H1 (cell line): ENCODE results near the gene OR9I1. TPM values are rescaled to one million over a fixed set of nuclear protein-coding genes. Genes with fewer than 3 reads are reported as not detected.
A peak's percentile ranks its signal among the peaks of the same experiment; 100 is the strongest.

Experiments
- CTCF ChIA-PET: fragments of 300-600 bp; sonication (Branson Sonifier 250); formaldehyde crosslinking; loops from one replicate; lab custom pipeline; 2021; ENCODE audit not compliant: partially characterized antibody; lab: Charles Lee
- POLR2A ChIA-PET: fragments of 300-600 bp; sonication (Branson Sonifier 250); formaldehyde crosslinking; loops from one replicate; lab custom pipeline; 2021; ENCODE audit warnings: inconsistent platforms; ENCODE audit not compliant: partially characterized antibody; lab: Charles Lee
- DNase-seq, 2 experiments: peaks; one replicate each; pipeline versions ENCODE4 v3.0.0 to v3.0.0-alpha.2; 2010 to 2022; ENCODE audit warnings: low spot score in 2 of 2, low read depth in 1 of 2, mixed read lengths in 1 of 2
- FAIRE-seq: peaks from 2 replicates; lab custom pipeline; 2011; peaks lifted over from hg19 to GRCh38; lab: Jason Lieb, UNC
- H2AFZ ChIP-seq: 2 replicates; pipeline ENCODE4 v1.8.1; 2012; ENCODE audit warnings: low read length, inconsistent platforms
- H2AK5ac ChIP-seq: 2 replicates; pipeline ENCODE4 v1.6.1; 2013; ENCODE audit warnings: low read depth, low read length
- H2BK120ac ChIP-seq: replicated peaks from 2 replicates; pipeline ENCODE3; 2013; ENCODE audit warnings: low read depth, low read length, inconsistent platforms
- H2BK12ac ChIP-seq: 2 replicates; pipeline ENCODE4 v1.6.1; 2013; ENCODE audit warnings: low read depth, low read length
- H2BK15ac ChIP-seq: 2 replicates; pipeline ENCODE4 v1.6.1; 2013; ENCODE audit warnings: low read length
- H2BK20ac ChIP-seq: 2 replicates; pipeline ENCODE4 v1.6.1; 2013; ENCODE audit warnings: low read length
- H2BK5ac ChIP-seq: 2 replicates; pipeline ENCODE4 v1.6.1; 2013; ENCODE audit warnings: low read depth, low read length
- H3K14ac ChIP-seq: 2 replicates; pipeline ENCODE4 v1.6.1; 2013; ENCODE audit warnings: inconsistent platforms; ENCODE audit not compliant: insufficient read length
- H3K18ac ChIP-seq: 2 replicates; pipeline ENCODE4 v1.6.1; 2013; ENCODE audit warnings: low read length; ENCODE audit errors: extremely low read depth
- H3K23ac ChIP-seq: 2 replicates; pipeline ENCODE4 v1.6.1; 2013; ENCODE audit warnings: inconsistent platforms; ENCODE audit not compliant: insufficient read length
- H3K23me2 ChIP-seq: 2 replicates; pipeline ENCODE4 v1.6.1; 2013; ENCODE audit warnings: low read depth, low read length
- H3K27ac ChIP-seq: 2 replicates; pipeline ENCODE4 v1.6.1; 2011; ENCODE audit warnings: low read depth, low read length, inconsistent platforms
- H3K27me3 ChIP-seq, 4 experiments: replicated peaks in 1 of 4; 1 replicate in 1 of 4; 2 replicates in 3 of 4; pipeline versions ENCODE4 v1.6.1 to v1.8.1; 2011 to 2013; ENCODE audit warnings: low read length in 3 of 4, mild to moderate bottlenecking in 3 of 4, inconsistent platforms in 2 of 4, mixed read lengths in 2 of 4, moderate library complexity in 1 of 4; ENCODE audit not compliant: control insufficient read depth in 3 of 4, insufficient read depth in 3 of 4; ENCODE audit errors: extremely low read depth in 1 of 4
- H3K36me3 ChIP-seq, 4 experiments: 2 replicates each; pipeline versions ENCODE4 v1.6.1 to v1.8.1; 2011 to 2013; ENCODE audit warnings: mild to moderate bottlenecking in 4 of 4, low read length in 3 of 4, moderate library complexity in 2 of 4, control low read depth in 1 of 4, inconsistent platforms in 1 of 4; ENCODE audit not compliant: insufficient read depth in 4 of 4, control insufficient read depth in 2 of 4
- H3K4ac ChIP-seq: replicated peaks from 2 replicates; pipeline ENCODE3; 2013; ENCODE audit warnings: low read length, low read depth, mixed read lengths, inconsistent platforms; ENCODE audit not compliant: insufficient read length
- H3K4me1 ChIP-seq, 4 experiments: replicated peaks in 1 of 4; 1 replicate in 1 of 4; 2 replicates in 3 of 4; pipeline versions ENCODE4 v1.6.1 to v1.8.1; 2011 to 2013; ENCODE audit warnings: low read length in 3 of 4, inconsistent platforms in 2 of 4, mixed read lengths in 1 of 4; ENCODE audit not compliant: insufficient read depth in 4 of 4, control insufficient read depth in 3 of 4
- H3K4me2 ChIP-seq, 2 experiments: 2 replicates each; pipeline versions ENCODE4 v1.6.1 to v1.8.1; 2011 to 2013; ENCODE audit warnings: low read depth in 2 of 2, low read length in 2 of 2, control low read depth in 1 of 2, inconsistent platforms in 1 of 2, mild to moderate bottlenecking in 1 of 2; ENCODE audit not compliant: insufficient read depth in 1 of 2
- H3K4me3 ChIP-seq, 4 experiments: fragments of 200-600, 300-600 bp in 1 of 4; sonication (generic), shearing (Covaris generic), sonication (Bioruptor Twin) in 1 of 4; 2 replicates each; pipeline versions ENCODE4 v1.5.1 to v1.8.1; 2011 to 2016; ENCODE audit warnings: low read length in 4 of 4, low read depth in 3 of 4, control low read depth in 2 of 4, inconsistent platforms in 2 of 4, mild to moderate bottlenecking in 2 of 4, mixed read lengths in 1 of 4, moderate library complexity in 1 of 4; ENCODE audit not compliant: insufficient read depth in 2 of 4; ENCODE audit errors: extremely low read depth in 1 of 4
- H3K56ac ChIP-seq: replicated peaks from 2 replicates; pipeline ENCODE3; 2013; ENCODE audit warnings: low read depth, mild to moderate bottlenecking, mixed read lengths, low read length, inconsistent platforms; ENCODE audit not compliant: insufficient read length
- H3K79me1 ChIP-seq: 2 replicates; pipeline ENCODE4 v1.6.1; 2013; ENCODE audit warnings: low read depth, low read length, control low read depth
- H3K79me2 ChIP-seq, 2 experiments: 2 replicates each; pipeline versions ENCODE4 v1.6.1 to v1.8.1; 2012 to 2013; ENCODE audit warnings: low read length in 2 of 2, mild to moderate bottlenecking in 2 of 2, inconsistent platforms in 1 of 2; ENCODE audit not compliant: insufficient read depth in 2 of 2, control insufficient read depth in 1 of 2
- H3K9ac ChIP-seq, 4 experiments: replicated peaks in 1 of 4; 1 replicate in 1 of 4; 2 replicates in 3 of 4; pipeline versions ENCODE4 v1.6.1 to v1.8.1; 2011 to 2013; ENCODE audit warnings: low read depth in 3 of 4, low read length in 3 of 4, control low read depth in 2 of 4, mild to moderate bottlenecking in 2 of 4, moderate library complexity in 2 of 4, inconsistent platforms in 1 of 4; ENCODE audit errors: extremely low read depth in 1 of 4
- H3K9me3 ChIP-seq, 2 experiments: 2 replicates each; pipeline versions ENCODE4 v1.6.1 to v1.8.1; 2012 to 2013; ENCODE audit warnings: mild to moderate bottlenecking in 2 of 2, moderate library complexity in 2 of 2, control low read depth in 1 of 2, inconsistent platforms in 1 of 2, low read depth in 1 of 2, low read length in 1 of 2, mixed read lengths in 1 of 2; ENCODE audit not compliant: insufficient read depth in 2 of 2
- H4K20me1 ChIP-seq, 2 experiments: replicated peaks in 1 of 2; 2 replicates each; pipeline versions ENCODE3 to v1.8.1; 2011 to 2013; ENCODE audit warnings: inconsistent platforms in 2 of 2, low read length in 2 of 2, mild to moderate bottlenecking in 1 of 2; ENCODE audit not compliant: insufficient read depth in 2 of 2, control insufficient read depth in 1 of 2
- H4K5ac ChIP-seq: 2 replicates; pipeline ENCODE4 v1.6.1; 2013; ENCODE audit warnings: low read length, low read depth, mixed read lengths, inconsistent platforms; ENCODE audit not compliant: insufficient read length
- H4K8ac ChIP-seq: 2 replicates; pipeline ENCODE4 v1.8.0; 2013; ENCODE audit warnings: mild to moderate bottlenecking, moderate library complexity, low read length, inconsistent platforms; ENCODE audit not compliant: insufficient read depth; ENCODE audit errors: extremely low read depth
- H4K91ac ChIP-seq: replicated peaks from 2 replicates; pipeline ENCODE3; 2013; ENCODE audit warnings: low read length, mixed read lengths, inconsistent platforms; ENCODE audit not compliant: insufficient read length
- ATF3 ChIP-seq: IDR thresholded peaks from 2 replicates; pipeline ENCODE4 v1.6.1; 2011; ENCODE audit warnings: low read depth, mild to moderate bottlenecking, low read length; ENCODE audit not compliant: insufficient read depth
- CBX8 ChIP-seq: fragments of 300-800, 300-1000 bp; sonication (generic); IDR thresholded peaks from 2 replicates; pipeline ENCODE4 v1.7.1; 2016; ENCODE audit warnings: low read depth, low read length, borderline replicate concordance
- CHD1 ChIP-seq: IDR thresholded peaks from 2 replicates; pipeline ENCODE4 v1.6.1; 2012; ENCODE audit warnings: low read depth, low read length, improper control_type of control experiment
- CTBP2 ChIP-seq: IDR thresholded peaks from 2 replicates; pipeline ENCODE4 v1.7.0; 2011; ENCODE audit warnings: borderline replicate concordance, mild to moderate bottlenecking, moderate library complexity, mixed read lengths, low read length; ENCODE audit not compliant: insufficient read depth, insufficient read length
- EZH2 ChIP-seq: fragments of 200-600 bp; sonication (generic); IDR thresholded peaks from 2 replicates; pipeline ENCODE4 v1.7.1; 2012; ENCODE audit warnings: low read depth, mild to moderate bottlenecking, moderate library complexity, low read length, inconsistent platforms; ENCODE audit not compliant: severe bottlenecking
- GTF2F1 ChIP-seq: IDR thresholded peaks from 2 replicates; pipeline ENCODE4 v1.6.1; 2012; ENCODE audit warnings: low read depth, low read length, improper control_type of control experiment, borderline replicate concordance
- KDM4A ChIP-seq: IDR thresholded peaks from one replicate; pipeline ENCODE4 v1.7.1; 2012; ENCODE audit warnings: low read depth, mild to moderate bottlenecking, moderate library complexity, low read length, inconsistent platforms; ENCODE audit not compliant: severe bottlenecking
- NANOG ChIP-seq: IDR thresholded peaks from 2 replicates; pipeline ENCODE4 v1.6.1; 2011; ENCODE audit warnings: low read length, low read depth, mild to moderate bottlenecking, inconsistent platforms; ENCODE audit not compliant: insufficient read depth, poor library complexity, severe bottlenecking
- NRF1 ChIP-seq: IDR thresholded peaks from 2 replicates; pipeline ENCODE4 v1.6.1; 2011; ENCODE audit warnings: mild to moderate bottlenecking, low read depth, low read length, improper control_type of control experiment
- RBBP5 ChIP-seq: IDR thresholded peaks from 2 replicates; pipeline ENCODE4 v1.7.1; 2012; ENCODE audit warnings: low read depth, mild to moderate bottlenecking, inconsistent platforms, low read length, moderate library complexity, borderline replicate concordance
- RFX5 ChIP-seq: IDR thresholded peaks from 2 replicates; pipeline ENCODE4 v1.6.1; 2011; ENCODE audit warnings: low read depth, low read length, improper control_type of control experiment, borderline replicate concordance
- SIRT6 ChIP-seq: IDR thresholded peaks from one replicate; pipeline ENCODE4 v1.7.1; 2012; ENCODE audit warnings: low read length, inconsistent platforms
- SP4 ChIP-seq: IDR thresholded peaks from 2 replicates; pipeline ENCODE4 v1.6.1; 2012; ENCODE audit warnings: low read length, inconsistent platforms
- TBP ChIP-seq: IDR thresholded peaks from 2 replicates; pipeline ENCODE4 v1.6.1; 2011; ENCODE audit warnings: low read depth, low read length, improper control_type of control experiment
- WGBS, 2 experiments: shearing (Covaris generic) in 1 of 2; methylation state at CpG; one replicate each; pipeline versions ENCODE4 v1.1.6 to v1.1.7; 2013 to 2015; ENCODE audit warnings: low lambda C conversion rate in 2 of 2, mixed read lengths in 2 of 2, inconsistent platforms in 1 of 2, low coverage in 1 of 2, missing lambda C conversion rate in 1 of 2; ENCODE audit not compliant: insufficient replicate concordance in 2 of 2, insufficient coverage in 1 of 2, insufficient read length in 1 of 2; ENCODE audit errors: extremely low coverage in 1 of 2, missing lambda C conversion rate in 1 of 2; 5-methylcytosine and 5-hydroxymethylcytosine counted together
- polyA plus RNA-seq, 7 experiments: library from polyadenylated mRNA; depleted of rRNA in 3 of 7; stranded (reverse) in 5 of 7; unstranded in 2 of 7; fragments of >200 nt in 5 of 7; fragments of 200-250 nt in 2 of 7; gene quantifications; 1 replicate in 5 of 7; 2 replicates in 1 of 7; 4 replicates in 1 of 7; pipeline versions ENCODE4 v1.2.1 to v1.2.3, GENCODE V29; 2011 to 2013; ENCODE audit warnings: missing spikeins in 2 of 7, mixed read lengths in 2 of 7
- total RNA-seq: library from RNA; stranded (reverse); fragmentation: NEBNext Ultra II Directional; extraction: Animal tissue kit (Norgen Biotek cat#: 25700); gene quantifications from 2 replicates; pipeline ENCODE4 v1.2.1, GENCODE V29; 2021

The OR9I1 gene
- total and polyA plus RNA-seq, 2 of the 8 experiments (the other 6 are each of a cell fraction or from before 2014, with no cell fraction given), result not detected

- H3K23me2 ChIP-seq, result no peaks in the 10 kb centered on the region
- H2AK5ac ChIP-seq, result no peak overlapping the region
- H3K79me1 ChIP-seq, result no peaks in the 10 kb centered on the region
- CTCF ChIA-PET, result interaction anchor here (1.0 kb wide), 1 partner anchor 73 kb away, joined by 3 read pairs; no protein-coding TSS in a partner anchor
- H2BK5ac ChIP-seq, result no peak overlapping the region
- no peak overlapping the region for H4K91ac ChIP-seq
- FAIRE-seq (no peak), DNase-seq (no peak)
- H3K4me1 ChIP-seq, result no peaks in the 10 kb centered on the region
- no peaks in the 10 kb centered on the region for H3K36me3 ChIP-seq
- H2BK120ac ChIP-seq, result no peak overlapping the region
- no peak overlapping the region for H3K23ac ChIP-seq
- H3K27me3 ChIP-seq, result no peaks in the 10 kb centered on the region
- no peak overlapping the region for H2BK12ac ChIP-seq
- no peak overlapping the region for H3K27ac ChIP-seq
- H3K18ac ChIP-seq, result no peak overlapping the region
- H2AFZ ChIP-seq, result peak overlapping the region; percentile 46; the same call in 1 of the 2 replicates
- H4K8ac ChIP-seq, result no peak overlapping the region
- H3K9ac ChIP-seq, result no peak overlapping the region
- POLR2A ChIA-PET, result no interaction called here
- H4K20me1 ChIP-seq, result no peaks in the 10 kb centered on the region
- no peak overlapping the region for H3K4me2 ChIP-seq
- H2BK20ac ChIP-seq, result no peak overlapping the region
- no peak overlapping the region for H2BK15ac ChIP-seq
- H3K14ac ChIP-seq, result no peak overlapping the region
- 91% methylated on average over 1 of the region's 1 CpG; no CpG with 5 or more reads in 1 of the 2 experiments for WGBS, 2 experiments
- no peak overlapping the region for H3K4me3 ChIP-seq
- H3K79me2 ChIP-seq, result no peaks in the 10 kb centered on the region
- no peak overlapping the region for H3K4ac ChIP-seq
- H4K5ac ChIP-seq, result no peak overlapping the region
- H3K56ac ChIP-seq, result no peak overlapping the region
- H3K9me3 ChIP-seq, result peaks cover 0 to 4% of the 10 kb centered on the region in 2 experiments; a peak in 1 of 4 replicates
- no peak for TF ChIP-seq RFX5
- no peak for TF ChIP-seq CHD1
- TF ChIP-seq KDM4A, result no peak
- no peak for TF ChIP-seq SIRT6
- TF ChIP-seq GTF2F1, result no peak
- no peak for TF ChIP-seq NRF1
- no peak for TF ChIP-seq NANOG
- no peak for TF ChIP-seq RBBP5
- TF ChIP-seq EZH2, result no peak
- TF ChIP-seq CTBP2, result no peak
- no peak for TF ChIP-seq CBX8
- TF ChIP-seq TBP, result no peak
- TF ChIP-seq SP4, result no peak
- TF ChIP-seq ATF3, result no peak
These were observed 8.8 kb upstream of the OR9I1 start for GRCh38 chr11:58134151-58134550.
